GM21825 (cell line): ENCODE results near the gene ARSG.
"Not testable (repeated sequence)": the region's sequence is repeated elsewhere in the genome, so short reads cannot be mapped to it uniquely, and the experiment has no call there.

Source experiments
- ATAC-seq: cut with Tn5 transposase; IDR thresholded peaks from one replicate; pipeline ENCODE4 v1.9.1; 2021; ENCODE audit warnings: mild to moderate bottlenecking, moderate library complexity; ENCODE audit not compliant: unreplicated experiment

ARSG gene

DNA sequence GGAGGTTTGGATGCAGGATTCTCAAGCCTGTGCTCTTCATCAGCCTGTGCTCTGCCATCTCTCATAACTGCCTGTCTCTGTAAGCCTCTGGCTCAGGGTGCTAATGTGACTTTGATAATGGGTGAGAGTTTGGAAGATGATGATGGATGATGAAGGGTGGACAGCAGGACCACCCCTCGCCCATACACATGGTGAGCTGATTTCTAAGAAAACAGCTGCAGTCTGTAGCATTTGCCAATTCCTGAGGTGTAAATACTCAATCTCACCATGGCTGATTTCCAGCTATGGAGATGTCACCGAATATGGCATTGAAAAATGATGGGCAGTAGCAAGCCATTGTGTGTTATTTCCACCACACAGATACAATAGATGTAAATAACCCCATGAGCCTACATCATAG lies 74.2 kb downstream of the ARSG start:
- ATAC-seq, result no peak

DNA sequence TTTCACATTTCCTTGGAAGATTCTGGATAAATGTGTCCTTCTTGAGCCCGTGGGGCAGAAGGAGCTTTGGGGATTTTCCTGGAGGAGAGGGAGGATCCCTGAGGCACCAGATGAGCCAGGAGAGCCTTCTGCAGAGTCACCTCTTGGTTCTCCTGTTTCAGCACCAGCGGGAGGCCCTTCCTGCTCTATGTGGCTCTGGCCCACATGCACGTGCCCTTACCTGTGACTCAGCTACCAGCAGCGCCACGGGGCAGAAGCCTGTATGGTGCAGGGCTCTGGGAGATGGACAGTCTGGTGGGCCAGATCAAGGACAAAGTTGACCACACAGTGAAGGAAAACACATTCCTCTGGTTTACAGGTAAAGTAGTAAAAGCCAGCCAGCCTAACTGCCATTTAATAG lies 77.1 kb downstream of the ARSG start:
- no peak for ATAC-seq

DNA sequence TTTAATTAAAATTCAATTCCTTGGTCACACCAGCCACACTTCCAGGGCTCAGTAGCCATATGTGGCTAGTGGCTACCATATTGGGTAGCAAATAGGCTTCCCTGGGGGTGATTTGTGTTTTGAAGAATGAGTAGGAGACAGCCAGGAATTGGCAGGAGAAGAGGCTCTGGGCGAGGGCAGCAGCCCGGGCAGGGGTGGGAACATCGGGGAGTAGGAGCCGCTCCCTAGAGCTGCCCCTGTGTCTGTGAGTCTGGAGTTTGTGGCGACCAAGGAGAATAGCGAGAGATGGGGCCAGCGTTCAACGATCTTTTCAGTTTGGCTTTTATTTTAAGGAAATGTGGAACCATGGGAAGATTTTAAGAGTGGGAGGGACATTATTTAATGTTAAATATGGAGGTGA lies 84.3 kb downstream of the ARSG start:
- no peak for ATAC-seq

DNA sequence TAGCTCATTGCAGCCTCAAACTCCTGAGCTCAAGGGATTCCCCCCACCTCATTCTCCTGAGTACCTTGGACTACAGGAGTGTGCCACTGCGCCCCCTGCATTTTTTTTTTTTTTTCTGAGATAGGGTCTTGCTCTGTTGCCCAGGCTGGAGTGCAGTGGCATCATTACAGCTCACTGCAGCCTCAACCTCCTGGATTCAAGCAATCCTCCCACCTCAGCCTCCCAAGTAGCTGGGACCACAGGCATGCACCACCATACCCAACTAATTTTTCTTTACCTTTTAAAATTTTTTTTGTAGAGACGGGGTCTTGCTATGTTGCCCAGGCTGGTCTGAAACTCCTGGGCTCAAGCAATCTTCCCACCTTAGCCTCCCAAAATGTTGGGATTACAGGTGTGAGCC lies 84.9 kb downstream of the ARSG start:
- not testable (repeated sequence) for ATAC-seq

DNA sequence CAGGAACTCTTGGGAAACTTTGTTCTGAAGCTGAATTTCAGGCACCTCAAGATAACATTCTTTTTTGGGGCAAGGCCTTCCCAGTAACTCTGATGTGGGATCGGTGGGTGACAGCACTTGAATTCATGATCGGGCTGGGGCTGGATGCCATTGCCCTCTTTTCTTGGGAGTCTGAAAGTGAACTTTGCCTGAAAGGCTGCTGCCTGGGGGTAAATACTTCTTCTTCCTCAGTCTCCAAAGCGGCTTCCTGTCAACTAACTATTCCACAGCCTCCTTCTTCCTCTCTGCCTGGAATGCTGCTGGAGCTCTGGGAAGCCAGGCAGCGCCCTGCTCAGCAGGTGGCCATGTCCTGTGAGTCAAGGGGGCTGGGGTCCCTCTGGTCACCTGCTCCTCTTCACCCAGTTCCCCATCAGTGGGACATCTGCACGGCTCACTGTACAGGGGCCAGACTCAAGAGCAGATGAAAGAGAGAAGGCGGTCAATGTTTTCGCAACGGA lies 86.5 kb downstream of the ARSG start:
- ATAC-seq, result no peak

DNA sequence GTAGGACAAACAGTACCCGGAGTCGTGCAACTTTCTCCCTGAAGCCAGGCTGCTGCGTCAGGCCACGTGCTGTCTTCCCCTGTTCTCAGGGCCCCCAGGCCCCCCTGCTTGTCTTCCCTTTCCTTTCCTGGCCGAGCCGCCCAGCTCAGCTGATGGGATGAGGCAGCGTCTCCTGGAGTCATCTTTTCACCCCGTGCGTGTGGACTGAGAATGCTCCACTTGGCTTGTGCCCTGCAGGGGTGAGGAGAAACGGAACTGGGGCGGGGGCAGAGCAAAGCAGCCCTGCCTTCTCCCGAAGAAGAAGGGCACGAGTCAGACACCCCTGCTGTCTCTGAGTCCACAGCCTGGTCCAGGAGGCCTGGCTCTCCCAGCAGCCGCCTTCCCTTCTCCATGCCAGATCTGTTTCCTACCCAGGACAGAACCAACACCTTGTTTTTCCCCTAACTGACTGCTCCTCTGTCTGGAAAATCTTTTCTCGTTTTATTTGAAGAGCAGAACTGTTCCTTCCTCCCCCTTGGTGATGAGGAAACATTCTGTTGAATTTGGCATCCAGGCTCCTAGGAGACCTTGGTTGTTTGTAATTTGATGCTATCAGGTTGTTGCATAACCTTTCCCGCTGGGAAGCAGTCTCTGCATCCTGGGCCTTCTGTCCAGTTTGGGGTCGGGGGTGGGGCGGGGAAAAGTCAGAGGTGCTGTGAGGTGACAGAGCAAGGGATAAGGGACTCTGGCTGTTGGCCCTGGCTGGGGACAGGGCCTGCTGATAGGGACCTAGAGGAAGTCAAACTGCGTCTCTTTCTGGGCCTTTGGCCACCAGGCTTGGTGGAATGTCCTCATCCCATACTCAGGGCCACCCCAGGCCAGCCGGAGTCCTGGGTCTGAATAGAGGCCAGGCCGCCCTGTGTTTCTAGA lies 87.2 kb downstream of the ARSG start:
- no peak for ATAC-seq

DNA sequence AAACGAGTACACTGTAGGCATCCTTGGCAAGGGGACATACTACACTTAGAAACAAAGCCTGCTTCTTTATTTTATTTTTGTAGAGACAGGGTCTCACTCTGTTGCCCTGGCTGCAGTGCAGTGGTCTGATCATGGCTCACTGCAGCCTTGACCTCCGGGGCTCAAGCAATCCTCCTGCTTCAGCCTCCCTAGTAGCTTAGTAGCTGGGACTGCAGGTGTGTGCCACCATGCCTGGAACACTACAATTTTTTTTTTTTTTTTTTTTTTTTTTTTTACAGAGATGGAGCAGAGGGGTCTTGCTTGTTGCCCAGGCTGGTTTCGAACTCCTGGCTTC lies 87.8 kb downstream of the ARSG start:
- ATAC-seq, result no peak

DNA sequence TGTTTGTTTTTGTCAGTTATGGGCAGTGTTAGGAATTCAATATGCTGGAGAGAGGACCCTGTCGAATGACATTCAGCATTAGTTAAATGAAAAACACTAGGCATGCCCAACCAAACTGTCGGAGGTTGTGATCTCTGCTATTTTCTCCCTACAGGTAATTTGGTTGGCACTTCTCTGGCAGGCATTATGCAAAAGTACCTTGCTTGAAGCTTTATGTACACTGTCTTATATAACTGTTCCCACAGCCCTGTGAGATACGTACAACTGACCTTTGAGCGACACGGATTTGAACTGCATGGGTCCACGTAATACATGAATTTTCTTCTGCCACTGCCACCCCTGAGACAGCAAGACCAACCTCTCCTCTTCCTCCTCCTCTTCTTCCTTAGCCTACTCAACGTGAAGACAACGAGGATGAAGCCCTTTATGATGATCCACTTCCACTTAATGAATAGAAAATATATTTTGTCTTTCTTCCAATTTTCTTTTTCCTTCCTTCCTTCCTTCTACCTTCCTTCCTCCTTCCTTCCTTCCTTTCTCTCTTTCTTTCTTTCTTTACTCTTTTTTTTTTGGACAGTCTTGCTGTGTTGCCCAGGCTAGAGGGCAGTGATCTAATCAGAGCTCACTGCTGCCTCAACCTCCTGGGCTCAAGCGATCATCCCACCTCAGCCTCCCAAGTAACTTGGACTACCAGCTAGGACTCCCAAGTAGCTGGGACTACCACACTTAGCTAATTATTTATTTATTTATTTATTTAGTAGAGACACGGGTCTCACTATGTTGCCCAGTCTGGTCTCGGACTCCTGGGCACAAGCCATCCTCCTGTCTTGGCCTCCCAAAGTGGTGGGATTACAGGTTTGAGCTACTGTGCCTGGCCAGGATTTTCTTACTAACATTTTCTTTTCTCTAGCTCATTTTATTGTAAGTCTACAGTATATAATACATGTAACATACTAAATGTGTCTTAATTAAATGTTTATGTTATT lies 88.7 kb downstream of the ARSG start:
- ATAC-seq, result no peak

DNA sequence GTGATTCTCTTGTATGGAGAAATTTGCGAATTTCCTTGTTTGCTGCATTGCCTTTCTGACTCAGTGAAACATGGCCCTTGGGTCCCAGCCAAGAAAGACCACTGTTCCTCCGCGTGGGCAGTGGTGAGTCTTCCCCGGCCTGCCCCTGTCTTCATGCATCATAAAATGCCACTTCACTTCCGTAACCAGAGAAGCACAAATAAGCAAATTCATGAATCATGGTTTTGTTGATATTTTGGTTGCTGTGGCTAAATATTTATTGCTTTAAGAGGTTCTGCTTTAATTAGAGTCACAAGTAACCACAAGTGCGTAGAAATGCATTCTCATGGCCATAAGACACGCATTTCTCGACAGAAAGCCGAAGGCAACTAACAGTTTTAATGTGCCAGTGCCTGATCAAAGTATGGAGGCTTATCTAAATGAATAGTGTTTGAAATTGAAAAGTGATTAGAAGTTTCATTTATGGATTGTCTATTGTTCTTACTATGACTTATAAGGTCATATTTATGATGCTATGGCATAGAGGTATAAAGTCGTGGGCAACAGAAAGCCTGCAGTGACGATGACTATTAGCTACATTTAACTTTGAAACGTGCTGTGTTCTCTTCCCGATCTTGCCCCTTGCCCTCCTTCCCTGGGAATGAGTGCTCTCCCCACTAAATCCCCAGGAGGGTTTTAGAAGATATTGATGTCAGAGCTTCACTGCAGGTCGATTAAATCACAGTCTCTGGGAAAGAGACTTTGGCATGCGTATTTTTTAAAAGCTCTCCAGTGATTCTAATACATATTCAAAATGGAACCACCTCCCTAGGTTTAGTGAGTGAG lies 90.0 kb downstream of the ARSG start:
- ATAC-seq, result no peak

DNA sequence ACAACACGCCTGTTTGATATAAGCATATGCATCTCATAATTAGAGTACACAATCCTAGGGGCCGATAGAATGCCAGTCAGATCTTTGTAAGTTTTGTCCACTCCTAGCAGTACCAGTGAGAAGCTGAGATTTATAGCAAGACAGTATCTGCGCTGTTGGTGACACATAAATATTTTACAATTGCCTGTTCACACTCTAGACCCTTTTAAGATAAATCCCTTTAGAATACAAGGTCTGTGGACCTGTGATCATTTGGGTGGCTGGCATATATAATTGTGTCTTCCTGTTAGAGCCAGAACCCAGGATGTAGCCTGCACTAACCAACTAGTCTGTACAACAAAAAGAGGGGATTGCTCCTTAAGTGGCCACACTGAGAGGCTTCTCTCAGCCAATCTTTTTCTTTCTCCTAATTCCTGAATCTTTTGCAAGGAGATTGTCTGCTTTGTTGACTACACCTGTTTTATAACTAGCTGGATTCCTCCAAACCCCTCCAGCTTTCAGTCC lies 91.3 kb downstream of the ARSG start:
- ATAC-seq, result no peak

DNA sequence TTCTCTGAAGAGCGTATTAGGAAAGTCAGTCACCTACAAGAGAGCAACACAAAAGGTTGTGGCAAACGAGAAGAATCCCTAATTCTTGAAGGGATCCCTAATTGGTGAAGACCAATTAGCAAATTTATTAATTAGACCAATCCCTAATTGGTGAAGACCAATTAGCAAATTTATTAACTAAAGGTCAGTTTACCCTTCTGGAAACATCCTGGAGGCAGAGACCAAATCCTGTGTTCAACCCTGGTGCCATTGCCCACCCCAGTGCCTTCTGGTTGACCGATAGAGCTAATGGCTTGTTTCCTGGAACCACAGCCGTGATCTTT lies 91.8 kb downstream of the ARSG start:
- ATAC-seq, result no peak

DNA sequence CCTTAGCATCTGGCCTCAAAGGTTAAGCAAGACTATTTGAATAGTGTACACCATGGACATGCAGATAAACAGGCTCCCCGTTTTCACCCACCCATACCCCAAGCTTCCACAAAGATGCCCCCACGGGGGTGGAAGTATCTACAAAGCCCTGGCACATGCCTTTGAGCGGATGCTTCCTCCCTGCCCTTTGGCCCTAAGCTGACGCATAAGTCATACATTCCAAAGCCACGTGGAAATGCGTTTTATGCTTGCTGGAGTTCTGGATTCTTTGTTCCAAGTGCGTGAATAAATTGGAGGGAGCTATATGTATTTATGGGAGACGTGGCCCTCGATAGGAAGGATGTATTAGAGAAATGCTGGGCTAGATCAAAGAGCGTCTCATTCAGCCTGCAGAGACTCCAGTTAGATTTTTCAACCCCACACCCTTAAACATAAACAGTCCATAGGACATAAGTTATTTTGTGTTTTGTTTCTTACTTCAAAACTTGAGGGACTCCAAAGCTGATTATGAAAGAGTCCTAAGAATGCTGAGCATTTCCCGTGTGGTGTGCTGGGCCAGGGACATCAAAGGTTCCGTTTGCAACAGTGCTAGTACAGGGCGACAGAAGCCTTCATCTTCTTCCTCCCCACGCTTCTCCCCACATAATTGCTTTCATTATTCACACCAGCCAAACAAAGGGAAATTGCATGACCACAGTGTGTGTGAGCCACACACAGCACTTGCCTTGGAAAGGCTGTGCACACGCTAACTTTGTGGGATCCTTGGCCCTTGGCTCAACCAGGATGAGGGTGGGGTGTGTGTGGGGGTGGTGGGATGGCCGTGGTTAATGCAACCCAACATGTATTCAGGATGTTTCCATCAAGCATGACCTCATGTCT lies 92.4 kb downstream of the ARSG start:
- no peak for ATAC-seq

DNA sequence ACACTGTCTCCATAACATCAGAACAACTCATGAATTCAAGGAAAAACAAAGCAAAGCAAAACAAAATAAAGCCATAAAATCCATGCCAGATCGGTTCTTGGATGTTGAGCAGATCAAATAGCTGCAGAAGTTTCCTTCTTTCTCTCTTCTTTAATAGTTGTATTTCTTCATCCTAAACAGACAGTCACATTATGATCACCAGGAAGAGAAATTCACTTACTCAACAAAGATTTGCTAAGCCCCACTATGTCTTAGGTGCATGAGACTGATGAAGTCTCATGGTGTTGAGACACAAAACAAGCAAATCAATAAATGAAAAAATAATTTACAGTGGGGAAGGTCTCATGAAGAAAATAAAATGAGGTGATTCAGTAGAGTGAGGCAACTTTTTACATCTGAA lies 93.2 kb downstream of the ARSG start:
- no peak for ATAC-seq

DNA sequence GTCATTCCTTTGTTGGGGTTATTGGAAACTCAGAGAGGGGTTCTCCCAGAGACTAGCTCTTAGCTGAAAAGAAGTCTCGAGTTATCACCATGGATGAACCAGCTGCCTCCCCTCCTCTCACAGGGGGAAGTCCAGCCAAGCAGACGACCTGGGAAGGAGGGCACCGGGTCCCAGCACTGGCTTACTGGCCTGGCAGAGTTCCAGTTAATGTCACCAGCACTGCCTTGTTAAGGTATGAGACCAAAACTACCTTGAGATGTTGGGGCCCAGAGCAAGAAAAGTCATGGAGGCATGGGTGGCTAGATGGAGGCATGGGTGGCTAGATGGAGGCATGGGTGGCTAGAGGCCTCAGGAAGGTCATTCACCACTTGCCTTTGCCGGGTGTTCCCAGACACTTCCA lies 93.6 kb downstream of the ARSG start:
- ATAC-seq, result no peak

DNA sequence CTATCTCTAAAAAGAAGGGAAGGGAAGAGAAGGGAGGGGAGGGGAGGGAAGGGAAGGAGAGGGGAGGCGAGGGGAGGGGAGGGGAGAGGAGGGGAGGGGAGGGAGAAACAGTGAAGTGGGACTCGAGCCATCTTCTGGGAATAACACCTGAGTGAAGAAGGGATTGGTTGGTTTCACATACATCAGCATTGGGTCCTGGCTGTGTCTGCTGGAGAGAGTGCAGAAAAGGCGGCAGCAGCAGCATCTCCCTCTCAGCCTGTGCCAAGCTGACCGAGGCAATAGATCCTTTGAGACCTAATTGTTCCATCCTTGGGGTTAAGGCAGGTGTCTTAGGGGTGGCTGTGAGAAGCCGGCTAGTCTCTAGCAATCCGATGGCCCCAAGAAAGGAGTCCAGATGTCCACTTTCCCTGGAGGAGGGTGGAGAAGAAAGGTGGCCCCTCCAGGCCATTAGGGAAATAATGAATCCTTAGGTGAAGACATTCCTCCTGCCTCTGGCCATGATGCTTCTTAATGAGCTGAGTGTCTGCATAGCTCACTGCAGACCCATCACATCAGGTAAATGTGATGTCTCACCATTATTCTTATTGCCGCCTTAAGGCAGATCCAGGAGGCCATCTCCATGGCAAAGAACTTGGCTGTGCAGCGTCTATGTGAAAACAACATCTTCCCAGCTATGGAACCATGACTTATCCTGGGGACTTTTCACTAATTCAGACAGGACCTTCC lies 94.4 kb downstream of the ARSG start:
- ATAC-seq, result no peak

DNA sequence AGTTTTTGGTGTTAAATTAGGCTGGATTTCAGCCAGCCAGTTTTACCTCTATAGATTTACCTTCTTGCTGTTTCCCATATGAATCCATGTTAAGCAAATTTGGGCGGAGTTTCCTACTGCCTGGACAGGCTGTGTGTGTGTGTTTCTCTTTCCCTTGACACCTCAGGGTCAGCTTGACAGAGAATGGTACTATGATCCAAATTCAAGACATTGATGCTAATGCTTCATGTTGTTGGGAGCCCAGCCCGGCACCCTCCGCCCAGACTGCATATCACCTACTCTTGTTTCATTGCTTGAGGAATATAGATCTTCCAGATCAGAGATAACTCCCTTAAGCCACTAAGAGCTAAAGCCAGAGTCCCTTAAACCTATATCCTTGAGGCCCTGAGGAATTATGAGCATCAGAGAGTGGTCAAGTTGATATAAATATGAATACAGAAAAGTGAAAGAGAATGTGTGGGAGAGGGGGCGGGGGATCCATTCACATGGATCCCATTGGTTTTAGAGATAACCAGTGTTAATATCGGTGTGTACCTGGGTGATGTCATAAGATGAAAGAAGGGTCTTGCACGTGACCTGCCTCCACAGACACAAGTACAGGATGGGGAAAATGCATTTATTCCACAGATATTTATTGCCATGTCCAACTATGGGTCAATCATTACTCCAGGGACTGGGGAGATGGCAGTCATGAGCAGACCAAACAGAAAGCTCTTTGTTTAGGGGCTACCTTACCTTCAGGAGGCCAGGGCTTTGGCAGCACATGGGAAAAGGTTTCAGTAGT lies 96.3 kb downstream of the ARSG start:
- ATAC-seq, result no peak

DNA sequence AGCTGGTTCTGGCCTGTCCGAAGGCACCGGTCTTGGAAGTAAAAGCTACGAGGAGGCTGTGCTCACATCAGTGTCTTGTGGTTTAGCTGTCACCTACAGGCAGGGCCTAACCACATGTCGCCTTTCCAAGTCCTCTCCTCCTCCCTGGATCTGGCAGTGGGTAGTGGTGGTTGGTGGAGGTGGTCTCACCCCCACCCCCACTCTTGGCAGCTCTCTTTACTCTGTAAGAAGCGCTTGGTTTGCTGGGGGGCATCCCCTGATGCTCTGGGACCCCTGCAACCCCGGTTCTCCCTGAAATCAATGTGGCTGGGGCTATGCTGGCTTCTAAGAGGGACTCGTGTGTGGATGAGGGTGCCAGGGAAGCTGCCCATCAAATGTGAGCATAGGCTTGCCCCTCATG lies 97.7 kb downstream of the ARSG start:
- ATAC-seq, result no peak

DNA sequence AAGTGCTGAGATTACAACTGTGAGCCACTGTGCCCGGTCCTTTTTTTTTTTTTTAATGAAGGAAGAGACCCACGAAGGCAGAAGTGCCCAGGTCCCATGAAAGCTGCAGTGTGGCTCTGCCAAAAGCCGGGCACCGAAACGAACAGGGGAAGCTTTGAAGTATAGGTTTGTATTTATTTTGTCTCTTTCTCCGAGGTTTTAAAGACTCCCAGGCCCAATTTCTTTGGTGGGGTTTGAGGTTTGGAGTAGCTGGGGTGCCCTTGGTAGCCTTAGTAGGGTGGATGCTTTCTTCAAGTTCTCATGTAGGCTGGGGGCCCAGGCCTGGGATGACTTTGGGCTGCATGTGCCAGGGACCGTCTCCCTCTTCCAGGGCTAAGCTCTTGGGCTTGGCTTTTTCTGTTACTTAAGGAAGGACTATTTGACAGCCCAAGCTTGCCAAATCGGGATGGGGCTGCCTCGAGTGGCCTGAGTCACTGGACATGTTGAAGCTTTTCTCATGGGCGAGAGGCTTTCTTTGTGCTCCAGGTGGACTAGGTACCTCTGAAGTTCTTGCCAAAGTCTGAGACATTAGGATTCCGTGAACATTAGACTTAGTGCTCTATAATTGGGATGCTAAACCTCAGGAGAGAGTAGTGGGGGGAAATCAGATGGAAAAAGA lies 99.7 kb downstream of the ARSG start:
- no peak for ATAC-seq
